Urothelium cell line (cell line): ENCODE data around the gene TFPI2.
"Not testable (repeated sequence)": the region's sequence is repeated elsewhere in the genome, so short reads cannot be mapped to it uniquely, and the experiment has no call there.

Experiments
- DNase-seq: peaks from one replicate; pipeline ENCODE4 v3.0.0; 2011; ENCODE audit warnings: low spot score, mixed read lengths
- FAIRE-seq: peaks from 2 replicates; lab custom pipeline; 2011; peaks lifted over from hg19 to GRCh38; lab: Jason Lieb, UNC

TFPI2 gene, protein sequence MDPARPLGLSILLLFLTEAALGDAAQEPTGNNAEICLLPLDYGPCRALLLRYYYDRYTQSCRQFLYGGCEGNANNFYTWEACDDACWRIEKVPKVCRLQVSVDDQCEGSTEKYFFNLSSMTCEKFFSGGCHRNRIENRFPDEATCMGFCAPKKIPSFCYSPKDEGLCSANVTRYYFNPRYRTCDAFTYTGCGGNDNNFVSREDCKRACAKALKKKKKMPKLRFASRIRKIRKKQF

DNA sequence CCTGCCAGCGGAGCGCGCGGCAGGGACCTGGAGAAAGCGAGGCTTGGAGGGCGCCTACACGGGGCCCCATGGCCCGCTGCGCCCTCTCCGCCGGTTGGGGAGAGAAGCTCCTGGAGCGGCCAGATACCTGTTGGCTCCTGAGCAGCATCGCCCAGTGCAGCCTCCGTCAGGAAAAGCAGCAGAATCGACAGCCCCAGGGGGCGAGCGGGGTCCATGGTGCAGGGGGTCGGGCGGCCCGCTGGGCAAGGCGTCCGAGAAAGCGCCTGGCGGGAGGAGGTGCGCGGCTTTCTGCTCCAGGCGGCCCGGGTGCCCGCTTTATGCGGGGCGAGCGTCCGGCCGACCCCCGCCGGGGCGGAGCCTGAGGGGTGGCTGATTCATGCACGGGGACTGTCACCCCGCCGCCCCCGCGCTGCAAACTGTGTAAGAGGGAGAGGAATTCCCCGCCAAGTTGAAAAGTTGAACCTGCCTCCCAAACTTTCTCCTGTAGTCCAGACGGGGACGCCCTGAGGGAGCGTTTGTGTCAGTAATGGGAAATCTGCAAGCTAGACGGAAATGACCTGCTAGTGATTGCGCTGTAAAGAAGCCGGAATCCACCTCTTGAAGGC, at the start of gene TFPI2:
Gene TFPI2 (minus strand): TSS at position 290 of the 605 bp plus-strand sequence. CDS start 75 bp downstream, at position 215.
- DNase-seq (no peak), FAIRE-seq (no peak)

DNA sequence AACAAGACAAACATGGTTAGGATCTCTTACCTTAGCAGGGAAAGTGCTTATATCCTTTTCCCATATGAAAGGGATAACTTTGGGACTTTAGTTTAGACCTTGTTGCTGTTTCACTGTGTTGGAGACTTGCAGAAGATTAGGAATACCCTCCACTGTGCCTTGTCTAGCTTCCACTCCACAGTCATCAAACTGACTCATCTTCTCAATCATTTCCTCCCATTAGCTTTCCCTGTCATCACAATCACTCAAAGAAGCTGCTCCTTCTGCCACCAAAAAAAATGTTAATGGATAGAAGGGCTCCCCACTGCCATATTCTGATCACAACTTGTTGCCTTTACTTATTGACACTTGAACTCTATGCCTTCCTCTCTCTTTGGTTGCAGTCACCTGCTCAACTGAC, 47.7 kb upstream of the TFPI2 start:
- DNase-seq (no peak), FAIRE-seq (no peak)

DNA sequence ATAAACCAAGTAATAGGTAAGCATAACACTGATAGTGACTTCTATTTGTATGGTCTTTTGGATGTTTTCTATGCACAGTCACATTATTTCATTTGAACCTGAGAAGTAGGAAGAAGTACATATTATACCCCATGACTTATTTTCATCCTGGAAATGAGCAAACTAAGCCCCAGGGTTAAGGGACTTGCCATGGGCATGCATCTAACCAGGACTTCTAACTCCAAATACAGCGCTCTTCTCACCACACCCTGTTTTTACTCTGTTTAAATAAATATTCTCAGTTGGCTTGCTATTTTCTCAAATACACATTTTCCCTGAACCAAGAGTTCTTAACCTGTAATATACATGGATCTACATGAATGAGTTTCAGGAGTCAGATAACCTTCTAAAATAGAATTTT, 47.3 kb upstream of the TFPI2 start:
- FAIRE-seq (no peak), DNase-seq (no peak)

DNA sequence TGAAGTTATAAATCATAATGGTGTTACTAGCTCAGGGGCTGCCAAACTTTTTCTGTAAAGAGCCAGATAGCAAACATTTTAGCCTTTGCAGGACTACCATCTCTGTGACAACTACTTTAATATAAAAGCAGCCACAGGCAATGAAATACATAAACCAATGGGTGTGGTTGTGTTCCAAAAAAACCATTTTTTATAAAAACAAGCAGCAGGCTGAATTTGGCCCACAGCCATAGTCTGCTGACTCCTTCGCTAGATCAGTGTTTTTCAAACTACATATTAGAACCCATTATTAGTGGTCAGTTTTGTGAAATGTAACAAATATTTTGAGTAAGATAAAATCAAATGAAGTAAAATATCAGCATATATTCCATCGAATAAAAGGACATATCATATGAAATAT, 44.5 kb upstream of the TFPI2 start:
- no peak for FAIRE-seq

DNA sequence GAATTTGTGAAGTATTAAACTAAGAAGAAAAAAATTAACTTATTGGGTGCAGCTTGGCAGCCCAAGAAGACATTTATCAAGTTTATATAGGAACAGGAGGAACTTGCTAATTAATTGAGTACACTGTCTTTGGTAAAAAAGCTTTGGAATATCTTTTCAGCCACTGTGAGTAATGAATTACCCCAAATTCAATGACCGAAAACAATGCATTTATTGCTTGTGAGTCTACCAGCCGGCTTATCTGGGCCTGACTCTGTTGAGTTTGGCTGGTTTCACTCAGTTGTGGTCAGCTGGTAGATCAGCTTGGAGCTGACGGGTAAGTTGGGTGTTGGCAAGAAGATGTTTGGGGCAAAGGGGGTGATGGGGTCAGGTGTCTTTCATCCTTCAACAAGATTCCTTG, 42.6 kb upstream of the TFPI2 start:
- FAIRE-seq (peak; percentile 66), DNase-seq (no peak)

More for the DNA sequence above, 44.5 kb upstream of the TFPI2 start:
- no peak for DNase-seq

DNA sequence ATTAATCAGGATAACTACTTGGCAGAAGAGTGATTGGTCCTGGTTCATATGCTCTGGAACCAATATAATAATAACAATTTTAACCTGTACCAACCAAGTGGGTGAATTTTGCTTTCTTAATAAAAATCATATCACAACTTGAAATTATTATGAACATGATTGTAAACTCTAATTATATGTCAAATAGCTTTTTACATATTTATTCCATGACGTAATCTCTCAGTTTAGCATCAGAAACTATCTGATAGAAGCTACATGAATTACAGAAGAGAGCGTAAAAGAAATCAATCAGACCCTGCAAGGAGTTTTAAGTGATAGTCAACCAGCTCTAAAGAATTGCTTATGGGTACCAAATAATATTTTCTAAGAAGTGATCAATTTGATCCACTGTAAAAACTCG, 41.1 kb upstream of the TFPI2 start:
- no peak for DNase-seq
- FAIRE-seq: no peak

DNA sequence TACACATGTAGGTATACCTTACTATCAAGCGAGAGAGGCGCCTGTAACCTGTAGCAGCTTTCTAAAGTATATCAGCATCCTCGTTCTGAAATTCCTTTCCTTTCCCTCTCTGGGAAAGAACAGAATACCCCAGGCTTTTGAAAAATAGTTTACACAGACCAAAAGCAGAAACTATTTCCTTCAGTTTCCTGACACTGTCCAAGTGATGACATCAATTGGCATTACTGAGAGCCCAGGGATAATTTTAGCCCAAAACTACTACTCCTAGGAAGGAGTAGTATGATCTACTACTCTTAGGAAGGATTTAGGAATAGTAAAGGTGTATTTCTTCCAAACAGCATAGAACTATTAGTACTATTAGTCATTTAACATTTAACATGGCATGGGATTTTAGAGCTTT, 37.0 kb upstream of the TFPI2 start:
- DNase-seq (no peak), FAIRE-seq (no peak)

DNA sequence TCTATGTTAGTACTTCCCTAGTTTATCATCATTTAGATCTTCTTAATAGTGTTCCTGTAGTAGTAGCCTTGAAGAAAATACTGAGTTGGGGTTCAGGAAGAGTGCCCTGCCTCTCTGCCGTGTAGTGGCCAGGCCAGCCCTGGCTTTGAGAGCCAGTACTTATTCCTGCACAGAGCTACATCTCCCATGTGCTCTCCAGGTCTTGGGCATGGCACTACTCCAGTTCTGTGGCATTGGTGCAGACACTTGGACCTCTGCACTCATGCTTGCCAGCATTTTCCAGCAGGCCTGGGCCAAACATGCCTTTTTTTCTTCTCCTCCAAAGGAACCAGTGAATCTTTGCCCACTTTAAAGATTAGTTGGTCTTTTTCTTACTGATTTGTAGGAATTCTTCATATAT, 36.2 kb upstream of the TFPI2 start:
- DNase-seq (no peak), FAIRE-seq (no peak)

DNA sequence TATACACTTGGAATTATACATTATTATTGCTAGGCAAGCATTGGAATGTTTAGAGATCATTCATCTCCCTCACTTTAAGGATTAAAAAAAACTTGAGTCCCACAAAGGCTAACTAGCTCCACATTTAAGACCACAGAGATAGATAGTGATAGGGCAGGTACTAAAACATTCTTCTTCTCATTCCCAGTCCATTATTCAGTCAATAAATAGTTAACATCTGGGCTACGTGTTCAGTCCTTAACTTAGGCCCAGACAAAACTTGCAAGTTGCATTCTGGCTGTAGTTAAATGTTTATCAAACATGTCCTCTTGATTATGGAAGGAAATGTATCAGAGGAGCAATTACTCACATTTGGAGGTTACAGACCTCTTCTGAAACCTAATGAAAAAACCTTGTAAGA, 33.4 kb upstream of the TFPI2 start:
- FAIRE-seq (no peak), DNase-seq (no peak)

DNA sequence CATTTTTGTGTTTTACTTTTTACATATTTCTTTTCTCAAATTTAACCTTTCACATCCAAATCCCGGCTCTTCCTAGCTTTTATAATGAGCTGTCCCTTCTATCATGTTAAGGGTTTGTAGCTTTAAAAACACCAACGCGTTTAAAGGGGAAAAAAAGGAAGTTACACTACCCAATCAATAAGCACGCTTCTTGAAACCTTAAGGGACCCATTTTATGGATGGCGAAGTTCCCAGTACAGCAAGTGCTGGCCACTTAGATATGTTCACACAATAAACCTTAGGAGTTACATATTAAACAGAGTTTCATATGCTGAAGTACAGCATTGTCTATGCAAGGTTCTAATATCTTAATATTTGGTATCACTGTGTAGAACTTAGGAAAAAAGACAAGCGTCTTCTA, 32.7 kb upstream of the TFPI2 start:
- DNase-seq: no peak
- no peak for FAIRE-seq

DNA sequence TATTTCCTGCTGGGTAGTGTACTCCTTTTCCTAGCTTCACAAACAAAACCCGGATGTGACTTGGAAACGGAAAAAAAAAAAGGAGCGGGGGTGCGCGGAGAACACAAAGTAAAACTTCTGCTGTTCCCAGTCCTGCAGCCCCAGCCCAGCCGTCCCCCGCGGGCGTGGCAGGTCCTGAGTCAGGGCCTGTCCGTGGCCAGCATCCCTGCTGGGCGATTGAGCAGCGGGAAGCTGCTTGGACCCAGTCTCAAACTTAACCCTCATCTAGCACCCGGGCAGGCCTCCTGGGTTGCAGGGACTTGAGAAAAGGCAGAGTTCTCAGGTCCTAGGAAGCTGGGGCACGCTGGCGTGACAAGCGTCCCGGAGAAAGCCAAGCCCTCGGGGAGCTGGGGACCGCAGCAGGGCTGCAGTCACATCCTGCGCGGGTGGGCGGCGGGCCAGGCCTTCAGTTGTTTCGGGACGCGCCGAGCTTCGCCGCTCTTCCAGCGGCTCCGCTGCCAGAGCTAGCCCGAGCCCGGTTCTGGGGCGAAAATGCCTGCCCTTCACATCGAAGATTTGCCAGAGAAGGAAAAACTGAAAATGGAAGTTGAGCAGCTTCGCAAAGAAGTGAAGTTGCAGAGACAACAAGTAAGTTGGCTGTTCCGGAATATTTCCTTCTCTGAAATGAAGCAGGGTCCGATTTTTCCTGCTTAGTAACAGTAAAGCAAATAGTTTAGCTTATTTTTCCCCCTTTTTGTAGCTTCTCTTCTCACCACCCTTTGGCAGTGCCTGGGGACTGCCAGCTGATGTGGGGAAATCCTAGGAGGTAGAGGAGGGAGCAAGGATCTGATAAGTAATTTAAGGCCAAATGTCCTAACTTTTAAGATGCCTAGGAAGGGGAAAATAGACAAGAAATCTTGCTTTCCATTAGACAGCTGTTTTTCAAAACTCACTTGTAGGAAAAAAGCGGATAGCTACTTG, 31.3 kb upstream of the TFPI2 start, which contains the start of gene GNG11:
Gene GNG11 (plus strand): TSS at position 129 of the 960 bp plus-strand sequence. CDS start 403 bp downstream, at position 532.
- peak; percentile 79 for FAIRE-seq
- DNase-seq: peak; percentile 78

DNA sequence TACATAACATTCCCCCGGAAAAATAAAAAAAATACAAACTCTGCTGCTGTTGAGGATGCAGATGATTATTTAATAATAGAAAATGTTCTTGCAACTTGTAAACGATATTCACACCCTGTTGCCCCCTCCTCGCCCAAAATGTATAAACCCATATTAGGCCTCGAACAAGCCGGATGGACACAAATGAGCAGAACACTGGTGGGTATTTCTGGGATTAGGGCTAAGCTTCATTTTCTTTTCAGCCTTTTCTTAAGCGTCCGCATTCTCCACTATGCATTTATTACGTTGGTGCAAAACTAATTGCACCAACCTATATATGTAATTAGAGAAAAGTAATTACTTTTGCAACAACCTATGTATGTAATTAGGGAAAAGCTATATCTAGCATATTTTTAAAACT, 30.6 kb upstream of the TFPI2 start:
- FAIRE-seq (no peak), DNase-seq (no peak)

DNA sequence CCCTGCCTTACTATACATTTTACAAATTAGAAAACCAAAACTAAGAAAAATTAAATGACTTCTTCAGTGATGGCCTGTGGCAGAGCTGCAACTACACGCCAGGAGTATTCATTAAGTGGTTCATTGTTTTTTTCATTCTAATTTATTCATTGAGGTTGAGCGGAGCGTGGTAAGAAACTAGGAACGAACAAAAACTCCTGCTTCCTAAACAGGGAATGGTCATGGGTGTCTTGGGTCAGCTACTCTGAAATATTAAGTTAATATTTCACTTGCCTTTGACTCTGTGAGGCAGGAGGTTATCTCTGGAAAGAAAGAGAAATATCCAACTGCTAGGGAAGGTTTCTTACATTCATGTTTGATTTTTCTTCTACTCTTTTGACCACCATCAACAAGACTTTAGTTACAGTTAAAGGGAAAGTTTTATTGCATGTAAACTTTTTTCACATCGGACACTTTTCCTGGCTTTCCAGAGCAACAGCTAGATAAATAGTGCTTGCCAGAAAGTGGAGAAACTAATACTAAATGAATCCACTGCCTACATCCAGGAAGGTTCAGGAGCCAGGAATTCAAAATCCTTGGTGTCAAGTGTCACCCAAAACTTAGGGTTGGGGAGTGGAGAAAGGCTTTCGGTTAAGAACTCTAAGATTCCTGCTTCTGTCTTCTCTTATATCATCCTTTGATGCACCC, 30.1 kb upstream of the TFPI2 start:
- no peak for FAIRE-seq
- DNase-seq: no peak

DNA sequence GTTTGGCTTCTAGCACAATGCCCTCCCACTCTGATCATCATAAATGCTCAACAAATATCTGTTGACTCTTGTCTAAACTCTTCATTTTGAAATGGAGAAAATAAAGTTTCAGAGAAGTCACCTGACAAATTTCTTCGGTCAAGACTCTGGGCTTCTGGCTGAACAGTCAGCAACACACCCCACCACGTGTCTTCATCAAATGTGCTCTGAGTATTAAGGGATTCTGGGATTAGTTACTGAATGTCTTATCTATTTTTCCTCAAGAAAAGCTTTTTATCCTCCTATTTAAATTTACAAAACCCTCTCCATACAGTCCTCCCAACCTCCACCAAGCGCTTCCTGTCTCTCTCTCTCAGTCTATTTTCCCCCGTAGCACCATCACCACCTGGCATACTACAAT, 25.8 kb upstream of the TFPI2 start:
- not testable (repeated sequence) for FAIRE-seq, DNase-seq

DNA sequence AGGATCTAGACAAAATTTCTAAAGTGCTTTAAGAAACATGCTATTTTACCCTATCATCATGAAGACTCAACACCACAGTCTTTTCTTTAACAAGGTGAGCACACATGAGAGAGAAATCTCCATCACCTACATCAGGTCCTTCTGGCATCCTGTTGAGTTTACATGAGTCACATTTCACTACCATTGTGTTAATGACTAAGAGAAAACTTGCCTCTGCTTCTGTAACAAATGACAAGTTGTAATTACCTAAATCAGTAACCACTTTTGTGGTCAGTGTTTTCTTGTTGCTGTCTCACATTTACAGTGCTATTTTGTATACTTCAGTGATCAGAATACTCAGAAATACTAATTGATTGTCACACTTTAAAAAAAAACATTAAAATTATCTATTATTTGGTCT, 25.3 kb upstream of the TFPI2 start:
- peak; percentile 87 for FAIRE-seq
- not testable (repeated sequence) for DNase-seq

DNA sequence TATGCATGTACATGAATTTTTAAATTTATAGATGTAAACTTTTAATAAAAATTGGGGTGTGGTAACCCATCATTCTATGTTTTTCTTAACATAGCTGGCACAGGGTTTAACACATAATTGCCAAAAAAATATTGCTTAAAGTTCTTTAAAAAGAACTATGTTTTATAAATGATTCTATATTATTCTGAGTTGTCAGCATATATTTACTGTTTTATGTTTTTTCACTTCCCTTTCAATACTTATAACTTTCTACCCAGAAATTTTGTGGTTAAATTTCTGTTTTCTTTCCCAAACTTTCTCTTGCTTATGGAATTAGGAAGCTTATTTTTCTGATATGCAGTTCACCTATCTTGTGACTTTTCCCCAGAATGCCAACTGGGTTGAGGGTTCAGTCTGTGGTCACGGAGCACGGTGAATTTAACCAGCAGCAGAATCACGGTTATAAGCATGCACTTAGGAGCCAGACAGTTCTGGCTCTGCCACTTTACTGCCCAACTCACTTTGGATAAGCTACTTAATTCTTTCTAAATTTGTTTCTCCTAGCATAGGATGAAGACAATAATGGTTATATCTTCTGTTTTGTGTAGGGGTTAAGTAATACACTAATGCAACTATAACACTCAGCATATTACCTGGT, 24.8 kb upstream of the TFPI2 start:
- not testable (repeated sequence) for DNase-seq
- FAIRE-seq: peak; percentile 98

DNA sequence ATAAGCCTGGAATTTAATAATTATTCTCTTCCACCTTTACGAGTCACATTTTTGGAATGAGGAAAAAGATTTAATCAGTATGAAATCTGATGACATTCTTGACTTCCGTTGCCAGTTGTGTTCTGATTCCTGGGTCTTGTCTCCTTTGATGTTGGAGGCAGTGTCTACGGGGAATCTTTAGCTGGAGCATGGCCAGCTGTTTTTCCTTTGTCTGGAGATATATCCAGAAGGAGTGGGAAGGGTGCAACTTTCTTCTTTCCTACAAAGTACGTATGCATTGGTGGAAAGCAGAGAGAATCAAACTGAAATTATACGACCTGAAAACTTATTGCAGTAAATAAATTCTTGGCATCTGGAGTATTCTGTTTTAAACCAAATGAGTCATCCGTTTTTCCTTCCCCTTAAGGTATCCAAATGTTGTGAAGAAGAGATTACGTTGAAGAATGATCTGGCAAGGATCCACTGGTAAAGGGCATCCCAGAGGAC, 24.1 kb upstream of the TFPI2 start:
- FAIRE-seq (peak; percentile 42), DNase-seq (peak; percentile 53)

DNA sequence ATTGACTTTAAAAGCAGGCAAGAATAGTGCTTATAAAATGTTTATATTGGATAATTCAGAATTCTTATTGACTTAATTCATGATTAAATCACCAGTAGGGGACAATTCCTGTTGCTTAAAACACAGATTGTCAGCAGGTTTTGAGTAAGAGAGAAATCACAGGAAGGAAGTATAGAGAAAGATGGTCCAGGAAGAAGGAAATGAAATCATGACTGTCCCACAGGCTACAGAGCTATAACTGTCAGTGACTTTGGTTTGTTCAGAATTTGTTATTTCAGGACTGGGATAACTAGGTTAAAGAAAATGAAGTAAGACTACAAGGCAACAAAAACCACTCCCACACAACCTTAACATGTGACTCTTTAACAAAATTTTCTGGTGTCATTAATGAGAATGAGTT, 22.6 kb upstream of the TFPI2 start:
- FAIRE-seq (no peak), DNase-seq (no peak)

DNA sequence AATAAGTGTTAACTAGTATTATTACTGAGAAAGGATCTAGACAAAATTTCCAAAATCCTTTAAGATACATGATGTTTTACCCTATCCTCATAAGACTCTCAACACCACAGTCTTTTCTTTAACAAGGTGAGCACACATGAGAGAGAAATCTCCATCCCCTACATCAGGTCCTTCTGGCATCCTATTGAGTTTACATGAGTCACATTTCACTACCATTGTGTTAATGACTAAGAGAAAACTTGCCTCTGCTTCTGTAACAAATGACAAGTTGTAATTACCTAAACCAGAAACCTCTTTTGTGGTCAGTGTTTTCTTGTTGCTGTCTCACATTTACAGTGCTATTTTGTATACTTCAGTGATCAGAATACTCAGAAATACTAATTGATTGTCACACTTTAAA, 21.1 kb upstream of the TFPI2 start:
- FAIRE-seq: peak; percentile 90
- DNase-seq: not testable (repeated sequence)

DNA sequence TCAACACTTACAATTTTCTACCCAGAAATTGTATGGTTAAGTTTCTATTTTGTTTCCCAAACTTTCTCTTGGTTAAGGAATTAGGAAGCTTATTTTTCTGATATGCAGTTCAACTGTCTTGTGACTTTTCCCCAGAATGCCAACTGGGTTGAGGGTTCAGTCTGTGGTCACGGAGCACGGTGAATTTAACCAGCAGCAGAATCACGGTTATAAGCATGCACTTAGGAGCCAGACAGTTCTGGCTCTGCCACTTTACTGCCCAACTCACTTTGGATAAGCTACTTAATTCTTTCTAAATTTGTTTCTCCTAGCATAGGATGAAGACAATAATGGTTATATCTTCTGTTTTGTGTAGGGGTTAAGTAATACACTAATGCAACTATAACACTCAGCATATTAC, 20.7 kb upstream of the TFPI2 start:
- peak; percentile 83 for FAIRE-seq
- not testable (repeated sequence) for DNase-seq
